Smooth muscle cell (in vitro differentiated cells): Measurements from ENCODE around the gene DHX16. TPM values are rescaled to one million over a fixed set of nuclear protein-coding genes. Genes with fewer than 3 reads are reported as not detected.

Experiments
- DNase-seq: peaks from one replicate; lab custom pipeline; 2025; ENCODE audit not compliant: unreplicated experiment; lab: John Stamatoyannopoulos, UW
- H2AFZ ChIP-seq: fragments of 200-600 bp; sonication (generic); 2 replicates; pipeline ENCODE4 v1.6.0; 2016; ENCODE audit warnings: antibody characterized with exemption, low read depth, mild to moderate bottlenecking
- H3F3A ChIP-seq: fragments of 200-600 bp; sonication (generic); 2 replicates; pipeline ENCODE4 v1.6.0; 2017; ENCODE audit warnings: antibody characterized with exemption, low read depth
- H3K27ac ChIP-seq: fragments of 200-600 bp; sonication (generic); 2 replicates; pipeline ENCODE4 v1.5.1; 2016; ENCODE audit warnings: low read depth, mild to moderate bottlenecking
- H3K27me3 ChIP-seq: fragments of 200-600 bp; sonication (generic); 2 replicates; pipeline ENCODE4 v1.6.1; 2016; ENCODE audit warnings: low read depth, mild to moderate bottlenecking
- H3K36me3 ChIP-seq: fragments of 200-600 bp; sonication (generic); 2 replicates; pipeline ENCODE4 v1.5.1; 2016; ENCODE audit warnings: low read depth
- H3K4me1 ChIP-seq: fragments of 200-600 bp; sonication (generic); 2 replicates; pipeline ENCODE4 v1.5.1; 2016; ENCODE audit warnings: low read depth
- H3K4me2 ChIP-seq: fragments of 200-600 bp; sonication (generic); 2 replicates; pipeline ENCODE4 v1.6.0; 2016; ENCODE audit warnings: mild to moderate bottlenecking
- H3K4me3 ChIP-seq: fragments of 200-600 bp; sonication (generic); 2 replicates; pipeline ENCODE4 v1.5.1; 2016; ENCODE audit warnings: mild to moderate bottlenecking
- H3K79me2 ChIP-seq: fragments of 200-600 bp; sonication (generic); 2 replicates; pipeline ENCODE4 v1.6.0; 2016; ENCODE audit warnings: low read depth, mild to moderate bottlenecking
- H3K9ac ChIP-seq: fragments of 200-600 bp; sonication (generic); 2 replicates; pipeline ENCODE4 v1.6.0; 2016; ENCODE audit warnings: low read depth
- H3K9me3 ChIP-seq: fragments of 200-600 bp; sonication (generic); replicated peaks from 2 replicates; pipeline ENCODE4 v1.5.1; 2016; ENCODE audit warnings: low read depth
- H4K20me1 ChIP-seq: fragments of 200-600 bp; sonication (generic); 2 replicates; pipeline ENCODE4 v1.6.0; 2016; ENCODE audit warnings: low read depth
- WGBS: methylation state at CpG from one replicate; pipeline ENCODE4 v1.1.7; 2016; ENCODE audit warnings: low lambda C conversion rate; 5-methylcytosine and 5-hydroxymethylcytosine counted together
- polyA plus RNA-seq: library from polyadenylated mRNA; unstranded; fragments of >200 nt; fragmentation: Nextera tagmentation; extraction: Ambion mirVana; gene quantifications from 2 replicates; pipeline ENCODE4 v1.2.1, GENCODE V29; 2016
- total RNA-seq: library from RNA; depleted of rRNA; stranded (reverse); fragments of >200 nt; gene quantifications from 2 replicates; pipeline ENCODE4 v1.2.3, GENCODE V29; 2014
- TF ChIP-seq, protein P1 (sequence below): fragments of 200-600 bp; sonication (generic); IDR thresholded peaks from 2 replicates; pipeline ENCODE4 v1.5.1; 2017; ENCODE audit warnings: borderline replicate concordance, mild to moderate bottlenecking, antibody characterized with exemption; ENCODE audit not compliant: insufficient read depth, poor library complexity, severe bottlenecking

The DHX16 gene
- total and polyA plus RNA-seq, 2 experiments from 2014 or later = 12.4 to 23.5 TPM

DNA sequence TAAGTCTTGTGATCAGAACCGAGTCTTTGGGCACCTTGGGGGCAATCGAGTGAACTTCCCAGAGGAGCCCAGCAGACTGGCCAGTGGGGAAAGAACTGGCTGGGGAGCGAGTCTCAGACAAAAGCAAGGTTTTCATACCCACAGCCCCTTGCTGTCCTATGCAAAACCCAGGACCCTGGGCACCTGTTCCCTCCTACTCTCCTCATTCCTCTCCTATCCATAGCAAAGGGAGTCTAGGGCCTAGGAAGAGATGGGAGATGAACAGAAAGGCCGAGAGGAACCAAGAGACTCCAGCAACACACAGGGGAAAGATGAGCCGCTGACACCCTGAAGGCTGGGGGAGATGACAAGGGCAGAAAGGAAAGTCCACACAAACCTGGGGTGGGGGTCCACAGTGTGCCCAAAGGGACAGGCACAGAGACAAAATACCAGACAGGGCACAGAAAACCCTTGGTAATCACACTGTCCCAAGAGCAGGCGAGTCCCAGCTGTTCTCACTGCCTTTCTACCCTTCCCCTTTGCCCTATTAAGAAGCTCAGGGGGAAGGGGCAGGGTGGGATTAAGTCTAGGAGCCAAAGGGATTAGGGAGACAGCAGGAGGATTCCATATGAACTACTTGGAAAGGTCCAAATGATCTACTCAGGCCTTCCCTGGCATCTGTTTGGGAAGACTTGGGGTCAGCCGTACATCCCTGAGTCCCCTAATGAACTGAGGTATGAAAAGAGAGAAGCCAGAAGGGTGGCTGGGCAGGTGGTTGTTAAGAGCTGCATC is 7.1 kb upstream of the DHX16 start:
- H3K9ac ChIP-seq = no peak overlapping the region
- peaks cover 88% of the 10 kb centered on the region for H4K20me1 ChIP-seq
- DNase-seq = no peak
- peak overlapping the region; percentile 93 for H3K4me2 ChIP-seq
- H2AFZ ChIP-seq = no peak overlapping the region
- 78% methylated on average over 7 of the region's 7 CpGs for WGBS
- H3K27ac ChIP-seq = peak overlapping the region; percentile 50
- H3K79me2 ChIP-seq = peaks cover 69% of the 10 kb centered on the region
- H3K4me3 ChIP-seq = no peak overlapping the region
- peaks cover 37% of the 10 kb centered on the region for H3F3A ChIP-seq
- TF ChIP-seq, protein P1, sequence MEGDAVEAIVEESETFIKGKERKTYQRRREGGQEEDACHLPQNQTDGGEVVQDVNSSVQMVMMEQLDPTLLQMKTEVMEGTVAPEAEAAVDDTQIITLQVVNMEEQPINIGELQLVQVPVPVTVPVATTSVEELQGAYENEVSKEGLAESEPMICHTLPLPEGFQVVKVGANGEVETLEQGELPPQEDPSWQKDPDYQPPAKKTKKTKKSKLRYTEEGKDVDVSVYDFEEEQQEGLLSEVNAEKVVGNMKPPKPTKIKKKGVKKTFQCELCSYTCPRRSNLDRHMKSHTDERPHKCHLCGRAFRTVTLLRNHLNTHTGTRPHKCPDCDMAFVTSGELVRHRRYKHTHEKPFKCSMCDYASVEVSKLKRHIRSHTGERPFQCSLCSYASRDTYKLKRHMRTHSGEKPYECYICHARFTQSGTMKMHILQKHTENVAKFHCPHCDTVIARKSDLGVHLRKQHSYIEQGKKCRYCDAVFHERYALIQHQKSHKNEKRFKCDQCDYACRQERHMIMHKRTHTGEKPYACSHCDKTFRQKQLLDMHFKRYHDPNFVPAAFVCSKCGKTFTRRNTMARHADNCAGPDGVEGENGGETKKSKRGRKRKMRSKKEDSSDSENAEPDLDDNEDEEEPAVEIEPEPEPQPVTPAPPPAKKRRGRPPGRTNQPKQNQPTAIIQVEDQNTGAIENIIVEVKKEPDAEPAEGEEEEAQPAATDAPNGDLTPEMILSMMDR = no peak
- no peaks in the 10 kb centered on the region for H3K27me3 ChIP-seq
- H3K4me1 ChIP-seq = peaks cover 48% of the 10 kb centered on the region
- no peaks in the 10 kb centered on the region for H3K36me3 ChIP-seq
- H3K9me3 ChIP-seq = no peaks in the 10 kb centered on the region

DNA sequence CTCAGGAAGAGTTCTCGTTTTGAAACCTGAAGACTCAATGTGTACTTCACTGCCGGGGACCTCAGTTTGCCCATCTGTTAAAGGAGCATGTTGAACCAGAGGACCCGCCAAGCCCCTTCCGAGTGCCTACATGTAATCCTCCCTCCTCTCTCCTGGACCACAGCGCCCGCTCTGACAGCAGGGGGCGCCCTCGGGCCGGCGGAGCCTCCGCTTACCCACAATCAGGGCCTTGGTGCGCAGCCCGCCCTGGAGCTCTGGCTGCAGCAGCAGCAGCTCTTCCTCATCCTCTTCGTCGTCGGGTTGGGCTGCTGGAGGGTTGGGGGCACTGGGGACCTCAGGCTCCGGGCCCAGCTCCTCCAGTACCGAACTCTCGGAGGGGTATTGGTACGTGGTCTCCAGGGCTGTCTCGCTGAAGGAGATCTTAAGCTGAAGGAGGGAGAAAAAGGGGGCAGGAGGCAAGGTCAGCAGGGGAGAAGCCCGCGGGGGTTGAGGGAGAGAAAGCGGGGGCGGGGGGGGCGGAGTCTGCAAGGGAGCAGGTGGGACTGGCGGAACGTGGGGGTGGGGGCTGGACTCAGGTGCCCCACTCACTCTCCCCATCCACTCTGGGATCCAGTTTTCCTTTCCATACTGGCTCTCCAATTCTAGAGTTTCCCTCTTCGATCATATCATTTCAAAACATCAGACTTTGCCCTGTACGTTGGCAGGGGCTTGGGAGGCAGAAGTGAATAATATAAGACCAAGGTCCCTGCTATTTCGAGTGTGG is 6.3 kb upstream of the DHX16 start:
- no peaks in the 10 kb centered on the region for H3K36me3 ChIP-seq
- H3K4me1 ChIP-seq = peaks cover 42% of the 10 kb centered on the region
- peak overlapping the region; percentile 50 for H3K27ac ChIP-seq
- peaks cover 31% of the 10 kb centered on the region for H3F3A ChIP-seq
- H3K4me2 ChIP-seq = peak overlapping the region; percentile 93
- H4K20me1 ChIP-seq = peaks cover 82% of the 10 kb centered on the region
- DNase-seq = peak; percentile 66
- H3K79me2 ChIP-seq = peaks cover 61% of the 10 kb centered on the region
- H2AFZ ChIP-seq = no peak overlapping the region
- 23% methylated on average over 23 of the region's 31 CpGs for WGBS
- TF ChIP-seq, protein P1 = peak; percentile 94
- H3K27me3 ChIP-seq = no peaks in the 10 kb centered on the region
- H3K9ac ChIP-seq = no peak overlapping the region
- no peak overlapping the region for H3K4me3 ChIP-seq
- no peaks in the 10 kb centered on the region for H3K9me3 ChIP-seq

DNA sequence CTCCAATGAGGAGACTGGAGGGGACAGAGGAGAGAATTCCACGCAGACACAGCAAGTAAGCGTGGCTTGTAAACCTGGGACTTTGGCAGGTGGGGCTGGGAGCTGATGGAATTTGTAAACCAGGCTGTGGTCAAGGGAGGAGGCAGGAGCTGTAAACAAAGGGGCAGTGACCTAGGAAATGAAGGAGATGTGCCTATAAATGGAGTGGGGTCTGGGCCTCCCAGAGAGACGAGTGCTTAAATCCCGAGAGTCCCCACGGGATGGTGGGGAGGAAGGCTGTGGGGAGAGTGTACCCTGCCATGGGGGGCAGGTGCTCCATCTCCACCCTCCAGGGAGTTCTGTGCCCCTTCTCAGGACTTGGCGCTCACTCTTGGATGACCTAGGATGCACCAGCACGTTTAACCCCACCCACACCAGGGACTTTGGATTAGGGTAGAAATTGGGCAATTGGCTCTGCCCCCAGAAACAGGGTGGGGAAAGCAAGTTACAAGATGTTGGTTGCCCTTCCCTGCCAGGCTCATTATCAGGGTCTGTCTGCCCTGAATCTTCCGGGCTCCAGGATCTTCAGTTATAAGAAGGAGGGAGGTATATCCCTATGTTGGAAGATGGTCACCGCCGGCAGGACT is 4.0 kb upstream of the DHX16 start:
- no peak overlapping the region for H3K27ac ChIP-seq
- peaks cover 12% of the 10 kb centered on the region for H3F3A ChIP-seq
- no peak overlapping the region for H2AFZ ChIP-seq
- no peak for DNase-seq
- TF ChIP-seq, protein P1 = no peak
- no peaks in the 10 kb centered on the region for H3K9me3 ChIP-seq
- no peaks in the 10 kb centered on the region for H3K36me3 ChIP-seq
- peaks cover 47% of the 10 kb centered on the region for H3K79me2 ChIP-seq
- H3K4me1 ChIP-seq = peaks cover 24% of the 10 kb centered on the region
- peaks cover 61% of the 10 kb centered on the region for H4K20me1 ChIP-seq
- H3K4me3 ChIP-seq = no peak overlapping the region
- H3K4me2 ChIP-seq = no peak overlapping the region
- H3K9ac ChIP-seq = no peak overlapping the region
- WGBS = 98% methylated on average over 10 of the region's 10 CpGs
- H3K27me3 ChIP-seq = no peaks in the 10 kb centered on the region
